ENCODE measurements around the gene SRPX. TPM values are rescaled to one million over a fixed set of nuclear protein-coding genes. Genes with fewer than 3 reads are reported as not detected.

Gene SRPX
- total RNA-seq, 4 donors from 2014 or later = 47.5 to 135 (median 107) TPM

DNA sequence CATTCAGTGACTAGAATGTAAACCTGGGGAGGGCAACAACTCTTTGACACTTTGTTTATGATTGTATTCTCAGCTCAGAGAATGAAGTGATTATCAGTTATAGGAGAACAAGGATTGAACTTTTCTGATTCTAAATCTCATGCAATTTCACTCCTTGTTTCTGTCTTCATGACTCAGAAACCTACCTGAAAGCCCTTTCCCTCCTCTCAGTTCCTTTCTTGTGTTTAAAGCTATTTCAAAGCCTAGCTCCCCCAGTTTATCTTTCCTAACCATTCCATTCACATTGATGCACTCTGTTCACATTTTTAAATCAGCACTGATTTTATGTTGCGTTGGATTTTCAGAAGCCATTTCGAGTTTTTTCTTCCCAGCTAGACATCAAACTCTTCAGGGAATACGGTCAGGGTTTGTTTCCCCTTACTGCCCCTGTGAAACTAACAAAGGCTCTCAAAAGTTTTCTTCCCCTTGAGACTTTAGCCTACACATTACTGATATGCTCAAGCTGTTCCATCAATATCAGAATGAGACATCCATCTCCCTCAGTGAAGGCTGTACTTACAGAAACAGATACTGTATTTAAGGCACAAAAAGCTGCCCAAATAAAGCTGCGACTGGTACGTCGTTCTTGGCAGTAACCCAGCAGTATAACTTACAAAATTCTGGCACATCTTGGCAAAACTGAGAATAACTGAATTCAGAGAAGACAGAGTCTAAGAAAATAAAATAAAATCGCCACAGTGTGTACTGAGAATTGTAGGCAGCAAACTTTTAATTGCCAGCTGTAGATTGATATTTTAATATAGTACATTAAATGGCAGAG lies 31.0 kb downstream of the SRPX start:
- 68% methylated on average over 7 of the region's 7 CpGs for WGBS, 2 donors
- H3K9me3 ChIP-seq = no peaks in the 10 kb centered on the region
- no peaks in the 10 kb centered on the region for H3K4me1 ChIP-seq
- no peak for TF ChIP-seq POLR2A (IDR thresholded peaks at IDR 0.05)
- TF ChIP-seq, protein P1, sequence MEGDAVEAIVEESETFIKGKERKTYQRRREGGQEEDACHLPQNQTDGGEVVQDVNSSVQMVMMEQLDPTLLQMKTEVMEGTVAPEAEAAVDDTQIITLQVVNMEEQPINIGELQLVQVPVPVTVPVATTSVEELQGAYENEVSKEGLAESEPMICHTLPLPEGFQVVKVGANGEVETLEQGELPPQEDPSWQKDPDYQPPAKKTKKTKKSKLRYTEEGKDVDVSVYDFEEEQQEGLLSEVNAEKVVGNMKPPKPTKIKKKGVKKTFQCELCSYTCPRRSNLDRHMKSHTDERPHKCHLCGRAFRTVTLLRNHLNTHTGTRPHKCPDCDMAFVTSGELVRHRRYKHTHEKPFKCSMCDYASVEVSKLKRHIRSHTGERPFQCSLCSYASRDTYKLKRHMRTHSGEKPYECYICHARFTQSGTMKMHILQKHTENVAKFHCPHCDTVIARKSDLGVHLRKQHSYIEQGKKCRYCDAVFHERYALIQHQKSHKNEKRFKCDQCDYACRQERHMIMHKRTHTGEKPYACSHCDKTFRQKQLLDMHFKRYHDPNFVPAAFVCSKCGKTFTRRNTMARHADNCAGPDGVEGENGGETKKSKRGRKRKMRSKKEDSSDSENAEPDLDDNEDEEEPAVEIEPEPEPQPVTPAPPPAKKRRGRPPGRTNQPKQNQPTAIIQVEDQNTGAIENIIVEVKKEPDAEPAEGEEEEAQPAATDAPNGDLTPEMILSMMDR (IDR thresholded peaks at IDR 0.05) = no peak
- no peak overlapping the region for H3K27ac ChIP-seq
- intact Hi-C loops (cut with DNase I) = no loop called here
- no peaks in the 10 kb centered on the region for H3K36me3 ChIP-seq
- no peak for DNase-seq
- H3K27me3 ChIP-seq = no peaks in the 10 kb centered on the region
- no peak overlapping the region for H3K4me3 ChIP-seq (replicated peaks in 1 of 3)

GRCh38 chrX:38183596-38183995 lies 37.1 kb downstream of the SRPX start:
- no peak for TF ChIP-seq POLR2A (IDR thresholded peaks at IDR 0.05)
- TF ChIP-seq, protein P1 (IDR thresholded peaks at IDR 0.05) = no peak
- Histone ChIP-seq H3K36me3 (no peaks in the 10 kb centered on the region), H3K4me3 (replicated peaks in 1 of 3) (no peak overlapping the region), H3K4me1 (no peaks in the 10 kb centered on the region), H3K27ac (no peak overlapping the region), H3K9me3 (no peaks in the 10 kb centered on the region), H3K27me3 (no peaks in the 10 kb centered on the region)
- DNase-seq = no peak
- WGBS, 2 donors = 56 to 59% methylated on average over 1 of the region's 1 CpG
- intact Hi-C loops (cut with DNase I) = no loop called here

DNA sequence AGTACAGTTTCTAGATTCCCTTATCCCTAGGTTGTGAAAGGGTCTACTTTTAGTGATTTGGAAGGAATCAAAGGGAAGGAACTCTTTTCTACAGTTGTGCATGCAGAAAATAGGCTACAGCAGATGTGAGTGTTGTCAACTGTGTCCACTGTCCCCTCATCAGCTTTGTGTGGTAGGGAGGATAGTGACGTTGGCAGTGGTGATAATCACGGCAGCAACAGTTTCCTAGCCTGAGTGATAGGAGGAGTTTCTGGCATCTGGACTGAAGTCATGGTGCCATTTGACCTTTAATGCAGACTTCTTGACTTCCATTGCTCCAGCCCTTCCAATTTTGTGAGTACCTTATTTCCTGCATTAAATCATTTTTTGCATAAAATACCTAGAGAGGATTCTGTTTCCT lies 39.3 kb downstream of the SRPX start:
- no peak for DNase-seq
- no peaks in the 10 kb centered on the region for H3K36me3 ChIP-seq
- intact Hi-C loops (cut with DNase I) = no loop called here
- no peaks in the 10 kb centered on the region for H3K4me1 ChIP-seq
- 92 to 93% methylated on average over 2 of the region's 2 CpGs for WGBS, 2 donors
- H3K27me3 ChIP-seq = no peaks in the 10 kb centered on the region
- no peaks in the 10 kb centered on the region for H3K9me3 ChIP-seq
- no peak overlapping the region for H3K4me3 ChIP-seq (replicated peaks in 1 of 3)
- TF ChIP-seq, protein P1 (IDR thresholded peaks at IDR 0.05) = no peak
- no peak for TF ChIP-seq POLR2A (IDR thresholded peaks at IDR 0.05)
- no peak overlapping the region for H3K27ac ChIP-seq

DNA sequence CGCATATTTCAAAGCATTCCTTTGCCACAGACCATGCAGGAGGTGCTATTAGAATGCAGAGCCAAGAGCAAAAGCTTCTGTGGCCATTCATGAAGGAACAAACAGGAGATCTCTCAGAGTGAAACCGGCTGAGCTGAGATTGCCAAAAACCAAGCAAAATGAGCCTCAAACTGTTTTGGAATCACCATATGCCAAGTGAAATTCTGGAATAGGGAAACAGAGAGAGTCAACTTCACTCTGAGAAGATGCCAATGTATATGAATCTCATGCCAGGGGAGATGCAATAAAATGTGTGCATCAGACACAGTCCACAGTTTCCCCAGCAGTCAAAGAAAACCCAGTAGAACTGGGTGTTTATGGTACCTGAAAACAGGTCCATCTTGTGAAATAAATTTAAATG lies 42.3 kb downstream of the SRPX start:
- WGBS, 2 donors = 46 to 53% methylated on average over 2 of the region's 2 CpGs
- H3K4me3 ChIP-seq (replicated peaks in 1 of 3) = no peak overlapping the region
- DNase-seq = no peak
- H3K4me1 ChIP-seq = no peaks in the 10 kb centered on the region
- H3K9me3 ChIP-seq = no peaks in the 10 kb centered on the region
- intact Hi-C loops (cut with DNase I) = no loop called here
- no peaks in the 10 kb centered on the region for H3K27me3 ChIP-seq
- no peaks in the 10 kb centered on the region for H3K36me3 ChIP-seq
- no peak for TF ChIP-seq POLR2A (IDR thresholded peaks at IDR 0.05)
- TF ChIP-seq, protein P1 (IDR thresholded peaks at IDR 0.05) = no peak
- H3K27ac ChIP-seq = no peak overlapping the region

DNA sequence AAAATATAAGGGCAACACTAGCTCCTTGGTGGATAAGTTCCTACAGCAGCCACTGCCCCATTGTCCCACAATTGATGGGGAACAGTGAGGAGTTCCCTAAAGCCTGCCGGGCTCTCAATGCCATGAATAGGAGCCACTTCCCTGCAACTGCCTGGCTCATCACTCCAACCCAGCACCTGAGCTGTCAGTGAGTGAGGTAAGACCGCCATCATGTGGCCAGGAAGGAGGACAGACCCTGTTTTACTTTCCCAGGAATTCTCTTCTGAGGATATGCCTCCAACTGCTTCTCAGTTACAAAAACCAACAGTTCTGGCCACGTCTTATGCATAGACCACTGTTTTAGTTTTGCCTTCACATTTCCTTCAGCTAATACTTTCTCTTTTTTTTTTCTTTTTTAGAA lies 45.5 kb downstream of the SRPX start:
- Histone ChIP-seq H3K27ac (no peak overlapping the region), H3K36me3 (no peaks in the 10 kb centered on the region), H3K9me3 (no peaks in the 10 kb centered on the region), H3K4me1 (no peaks in the 10 kb centered on the region), H3K27me3 (no peaks in the 10 kb centered on the region), H3K4me3 (replicated peaks in 1 of 3) (no peak overlapping the region)
- intact Hi-C loops (cut with DNase I) = no loop called here
- 20 to 21% methylated on average over 2 to 3 of the region's 3 CpGs for WGBS, 2 donors
- TF ChIP-seq POLR2A (IDR thresholded peaks at IDR 0.05) = no peak
- TF ChIP-seq, protein P1 (IDR thresholded peaks at IDR 0.05) = peak in 4 of 6 experiments; percentile 21 to 51 (median 47)
- peak; percentile 9 to 21 for DNase-seq
